WTC11 (cell line): ENCODE data around the gene BANF2. TPM values are rescaled to one million over a fixed set of nuclear protein-coding genes. Genes with fewer than 3 reads are reported as not detected.

ENCODE experiments used
- ATAC-seq: fragments of 200-7000 bp; cut with Tn5 transposase; 2 replicates; pipeline ENCODE4 v1.10.0; 2021; ENCODE audit warnings: mild to moderate bottlenecking, moderate library complexity
- CTCF ChIA-PET: fragments of 300-600 bp; sonication (Branson Sonifier 250); formaldehyde crosslinking; loops from one replicate; lab custom pipeline; 2021; ENCODE audit warnings: antibody characterized with exemption; lab: Charles Lee
- POLR2A ChIA-PET: fragments of 350-600 bp; sonication (Branson Sonifier 250); formaldehyde crosslinking; loops from one replicate; lab custom pipeline; 2021; ENCODE audit warnings: antibody characterized with exemption; lab: Charles Lee
- DNase-seq: peaks from one replicate; pipeline ENCODE4 v3.0.0; 2021; ENCODE audit warnings: low spot score
- H3K27ac Mint-ChIP-seq: 2 replicates; pipeline ENCODE4 v1.8.0; 2021; ENCODE audit warnings: mixed read lengths
- H3K27me3 Mint-ChIP-seq: 2 replicates; pipeline ENCODE4 v1.8.0; 2021; ENCODE audit warnings: low read depth, mild to moderate bottlenecking, moderate library complexity, mixed read lengths
- H3K36me3 Mint-ChIP-seq: 2 replicates; pipeline ENCODE4 v1.8.0; 2021; ENCODE audit warnings: mixed read lengths
- H3K4me1 Mint-ChIP-seq: 2 replicates; pipeline ENCODE4 v1.8.0; 2022; ENCODE audit warnings: mixed read lengths
- H3K4me3 Mint-ChIP-seq: 2 replicates; pipeline ENCODE4 v1.8.0; 2021; ENCODE audit warnings: mild to moderate bottlenecking, moderate library complexity, mixed read lengths
- H3K9me3 Mint-ChIP-seq: 2 replicates; pipeline ENCODE4 v1.8.0; 2021; ENCODE audit warnings: mixed read lengths
- CREM ChIP-seq: sonication (generic); formaldehyde crosslinking; IDR thresholded peaks from 2 replicates; pipeline ENCODE4 v1.8.1; 2022; ENCODE audit warnings: mild to moderate bottlenecking, missing genetic modification reagents, moderate library complexity
- E2F4 ChIP-seq: sonication (generic); formaldehyde crosslinking; IDR thresholded peaks from 2 replicates; pipeline ENCODE4 v1.8.1; 2022; ENCODE audit warnings: low read depth, mild to moderate bottlenecking, moderate library complexity, missing genetic modification reagents, borderline replicate concordance
- GTF2I ChIP-seq: fragments of 250-450 bp; sonication (Bioruptor Pico); conservative IDR thresholded peaks from 2 replicates; pipeline ENCODE4 v1.4.0; 2021; ENCODE audit warnings: mild to moderate bottlenecking
- HMGA2 ChIP-seq: fragments of 250-450 bp; sonication (Bioruptor Pico); IDR thresholded peaks from 2 replicates; pipeline ENCODE4 v1.4.0; 2021; ENCODE audit warnings: mild to moderate bottlenecking, moderate library complexity
- IRF1 ChIP-seq: sonication (generic); formaldehyde crosslinking; IDR thresholded peaks from 2 replicates; pipeline ENCODE4 v1.8.0; 2023; ENCODE audit warnings: missing genetic modification reagents
- KAT7 ChIP-seq: sonication (generic); formaldehyde crosslinking; IDR thresholded peaks from 2 replicates; pipeline ENCODE4 v1.8.1; 2023; ENCODE audit warnings: missing genetic modification reagents, mild to moderate bottlenecking, borderline replicate concordance
- NR1H2 ChIP-seq: sonication (generic); formaldehyde crosslinking; IDR thresholded peaks from 2 replicates; pipeline ENCODE4 v1.9.0; 2021; ENCODE audit warnings: mild to moderate bottlenecking, moderate library complexity, missing genetic modification reagents
- SOX15 ChIP-seq: fragments of 250-450 bp; sonication (Bioruptor Pico); IDR thresholded peaks from 2 replicates; pipeline ENCODE4 v1.9.0; 2021; ENCODE audit warnings: mild to moderate bottlenecking
- TEAD4 ChIP-seq: sonication (generic); formaldehyde crosslinking; IDR thresholded peaks from 2 replicates; pipeline ENCODE4 v1.8.0; 2022; ENCODE audit warnings: mild to moderate bottlenecking, missing genetic modification reagents
- ZNF138 ChIP-seq: sonication (generic); formaldehyde crosslinking; conservative IDR thresholded peaks from 2 replicates; pipeline ENCODE4 v1.8.1; 2022; ENCODE audit warnings: mild to moderate bottlenecking, moderate library complexity, missing genetic modification reagents
- ZNF219 ChIP-seq: sonication (generic); formaldehyde crosslinking; IDR thresholded peaks from 2 replicates; pipeline ENCODE4 v1.8.0; 2023; ENCODE audit warnings: missing genetic modification reagents, mild to moderate bottlenecking, borderline replicate concordance
- ZNF396 ChIP-seq: fragments of 250-450 bp; sonication (Bioruptor Pico); IDR thresholded peaks from 2 replicates; pipeline ENCODE4 v1.8.0; 2021; ENCODE audit warnings: mild to moderate bottlenecking, moderate library complexity, borderline replicate concordance
- ZNF512 ChIP-seq: sonication (generic); formaldehyde crosslinking; IDR thresholded peaks from 2 replicates; pipeline ENCODE4 v1.8.1; 2022; ENCODE audit warnings: missing genetic modification reagents, borderline replicate concordance
- total RNA-seq: library from RNA; stranded (reverse); gene quantifications from 3 replicates; pipeline ENCODE4 v1.2.3, GENCODE V29; 2021
- TF ChIP-seq, protein P1 (sequence below): sonication (generic); formaldehyde crosslinking; IDR thresholded peaks from 2 replicates; pipeline ENCODE4 v1.8.0; 2022; ENCODE audit warnings: mild to moderate bottlenecking, missing genetic modification reagents
- TF ChIP-seq, protein P2 (sequence below): sonication (generic); formaldehyde crosslinking; IDR thresholded peaks from 2 replicates; pipeline ENCODE4 v1.8.1; 2023; ENCODE audit warnings: mild to moderate bottlenecking, missing genetic modification reagents
- TF ChIP-seq, protein P3 (sequence below): sonication (generic); formaldehyde crosslinking; IDR thresholded peaks from 2 replicates; pipeline ENCODE4 v1.8.1; 2023; ENCODE audit warnings: mild to moderate bottlenecking, missing genetic modification reagents

The BANF2 gene
- total RNA-seq, 1 experiment from 2014 or later, result not detected

DNA sequence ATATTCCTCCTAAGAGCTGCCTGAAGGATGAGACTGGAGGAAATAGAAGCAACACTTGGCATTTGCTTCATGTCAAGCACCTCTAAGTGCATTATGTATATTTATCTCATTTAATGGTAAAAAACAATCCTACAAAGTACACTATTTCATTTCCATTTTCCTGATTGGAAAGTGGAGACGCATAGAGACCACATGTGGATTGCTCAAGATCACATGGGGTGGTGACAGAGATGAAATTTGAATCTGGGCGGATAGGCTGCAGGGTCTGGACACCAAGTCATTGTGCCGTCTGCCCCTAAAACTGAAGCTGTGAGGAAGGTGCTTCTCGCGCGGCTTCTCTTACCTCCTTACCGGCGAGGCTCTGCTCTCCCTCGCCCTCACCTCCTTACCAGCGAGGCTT lies 30.3 kb downstream of the BANF2 start:
- no peak overlapping the region for H3K27ac Mint-ChIP-seq
- H3K9me3 Mint-ChIP-seq, result no peaks in the 10 kb centered on the region
- ChIA-PET CTCF (no interaction called here), POLR2A (no interaction called here)
- no peaks in the 10 kb centered on the region; the same call in 1 of the 2 replicates for H3K27me3 Mint-ChIP-seq
- H3K4me1 Mint-ChIP-seq, result peaks cover 13% of the 10 kb centered on the region
- no peak for TF ChIP-seq SOX15 (CRISPR knock-in tag)
- TF ChIP-seq IRF1 (CRISPR knock-in tag), result no peak
- TF ChIP-seq CREM (CRISPR knock-in tag), result no peak
- TF ChIP-seq ZNF396 (CRISPR knock-in tag), result no peak
- no peak for TF ChIP-seq KAT7
- TF ChIP-seq ZNF219 (CRISPR knock-in tag), result no peak
- TF ChIP-seq NR1H2 (CRISPR knock-in tag), result no peak
- no peak for TF ChIP-seq HMGA2 (CRISPR knock-in tag)
- TF ChIP-seq ZNF138 (CRISPR knock-in tag), result no peak
- no peak for TF ChIP-seq ZNF512 (CRISPR knock-in tag)
- TF ChIP-seq, protein P1, sequence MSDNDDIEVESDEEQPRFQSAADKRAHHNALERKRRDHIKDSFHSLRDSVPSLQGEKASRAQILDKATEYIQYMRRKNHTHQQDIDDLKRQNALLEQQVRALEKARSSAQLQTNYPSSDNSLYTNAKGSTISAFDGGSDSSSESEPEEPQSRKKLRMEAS (CRISPR knock-in tag), result no peak
- TF ChIP-seq, protein P2, sequence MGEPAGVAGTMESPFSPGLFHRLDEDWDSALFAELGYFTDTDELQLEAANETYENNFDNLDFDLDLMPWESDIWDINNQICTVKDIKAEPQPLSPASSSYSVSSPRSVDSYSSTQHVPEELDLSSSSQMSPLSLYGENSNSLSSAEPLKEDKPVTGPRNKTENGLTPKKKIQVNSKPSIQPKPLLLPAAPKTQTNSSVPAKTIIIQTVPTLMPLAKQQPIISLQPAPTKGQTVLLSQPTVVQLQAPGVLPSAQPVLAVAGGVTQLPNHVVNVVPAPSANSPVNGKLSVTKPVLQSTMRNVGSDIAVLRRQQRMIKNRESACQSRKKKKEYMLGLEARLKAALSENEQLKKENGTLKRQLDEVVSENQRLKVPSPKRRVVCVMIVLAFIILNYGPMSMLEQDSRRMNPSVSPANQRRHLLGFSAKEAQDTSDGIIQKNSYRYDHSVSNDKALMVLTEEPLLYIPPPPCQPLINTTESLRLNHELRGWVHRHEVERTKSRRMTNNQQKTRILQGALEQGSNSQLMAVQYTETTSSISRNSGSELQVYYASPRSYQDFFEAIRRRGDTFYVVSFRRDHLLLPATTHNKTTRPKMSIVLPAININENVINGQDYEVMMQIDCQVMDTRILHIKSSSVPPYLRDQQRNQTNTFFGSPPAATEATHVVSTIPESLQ (CRISPR knock-in tag), result no peak
- TF ChIP-seq, protein P3, sequence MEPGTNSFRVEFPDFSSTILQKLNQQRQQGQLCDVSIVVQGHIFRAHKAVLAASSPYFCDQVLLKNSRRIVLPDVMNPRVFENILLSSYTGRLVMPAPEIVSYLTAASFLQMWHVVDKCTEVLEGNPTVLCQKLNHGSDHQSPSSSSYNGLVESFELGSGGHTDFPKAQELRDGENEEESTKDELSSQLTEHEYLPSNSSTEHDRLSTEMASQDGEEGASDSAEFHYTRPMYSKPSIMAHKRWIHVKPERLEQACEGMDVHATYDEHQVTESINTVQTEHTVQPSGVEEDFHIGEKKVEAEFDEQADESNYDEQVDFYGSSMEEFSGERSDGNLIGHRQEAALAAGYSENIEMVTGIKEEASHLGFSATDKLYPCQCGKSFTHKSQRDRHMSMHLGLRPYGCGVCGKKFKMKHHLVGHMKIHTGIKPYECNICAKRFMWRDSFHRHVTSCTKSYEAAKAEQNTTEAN (CRISPR knock-in tag), result no peak
- ATAC-seq, result no peak
- no peak for DNase-seq
- H3K36me3 Mint-ChIP-seq, result no peaks in the 10 kb centered on the region
- no peak overlapping the region for H3K4me3 Mint-ChIP-seq

- peaks cover 20% of the 10 kb centered on the region for H3K4me1 Mint-ChIP-seq
- TF ChIP-seq, protein P3 (CRISPR knock-in tag), result no peak
- no peak for TF ChIP-seq E2F4
- no peak for TF ChIP-seq GTF2I (CRISPR knock-in tag)
- no peak for TF ChIP-seq TEAD4 (CRISPR knock-in tag)
- TF ChIP-seq HMGA2 (CRISPR knock-in tag), result no peak
- no peaks in the 10 kb centered on the region for H3K27me3 Mint-ChIP-seq
- H3K9me3 Mint-ChIP-seq, result peaks cover 7% of the 10 kb centered on the region
- H3K27ac Mint-ChIP-seq, result peak overlapping the region; percentile 52; the same call in 1 of the 2 replicates
- ATAC-seq (no peak), DNase-seq (no peak)
- H3K4me3 Mint-ChIP-seq, result no peak overlapping the region
- peaks cover 5% of the 10 kb centered on the region for H3K36me3 Mint-ChIP-seq
- CTCF ChIA-PET, result interaction anchor here (1.7 kb wide), 1 partner anchor 49 kb away, joined by 6 read pairs; no protein-coding TSS in a partner anchor
- POLR2A ChIA-PET, result no interaction called here
Measured at GRCh38 chr20:17731233-17731632, 31.5 kb downstream of the BANF2 start.
